Right lobe of liver (tissue), 6 donors: ENCODE results near the gene FBP1. TPM values are rescaled to one million over a fixed set of nuclear protein-coding genes. Genes with fewer than 3 reads are reported as not detected.

Experiments used
- ATAC-seq, 4 donors: fragments of 200-7000 bp; cut with Tn5 transposase; one replicate each; pipeline ENCODE4 v1.9.1; 2020; ENCODE audit warnings: mild to moderate bottlenecking in 4 of 4, moderate library complexity in 4 of 4
- DNase-seq, 3 donors: peaks; one replicate each; pipeline ENCODE4 v3.0.0-alpha.2; 2020
- H3K27ac ChIP-seq, 3 donors: fragments of 200-600 bp; one replicate each; pipeline ENCODE4 v1.8.0; 2022
- H3K27me3 ChIP-seq, 2 donors: fragments of 200-600 bp; one replicate each; pipeline ENCODE4 v1.8.0; 2022
- H3K36me3 ChIP-seq, 4 donors: fragments of 200-600 bp; sonication (generic) in 1 of 4; one replicate each; pipeline versions ENCODE4 v1.5.1 to v1.8.0; 2017 to 2022; ENCODE audit warnings: control low read depth in 1 of 4
- H3K4me1 ChIP-seq, 4 donors: fragments of 200-600 bp; sonication (generic) in 1 of 4; one replicate each; pipeline versions ENCODE4 v1.5.1 to v1.8.0; 2017 to 2022; ENCODE audit warnings: control low read depth in 1 of 4
- H3K4me3 ChIP-seq, 3 donors: fragments of 200-600 bp; one replicate each; pipeline ENCODE4 v1.8.0; 2022
- H3K9me3 ChIP-seq, 4 donors: fragments of 200-600 bp; sonication (generic) in 1 of 4; one replicate each; pipeline versions ENCODE4 v1.5.1 to v1.8.0; 2017 to 2022; ENCODE audit warnings: control low read depth in 1 of 4
- POLR2A ChIP-seq: fragments of 450-650 bp; IDR thresholded peaks from one replicate; pipeline ENCODE4 v1.6.1; 2017; ENCODE audit warnings: antibody characterized with exemption, mild to moderate bottlenecking
- whole genome bisulfite sequencing: methylation state at CpG from one replicate; pipeline ENCODE4 v1.1.6; 2018; ENCODE audit warnings: low coverage, low lambda C conversion rate; ENCODE audit not compliant: insufficient coverage; ENCODE audit errors: missing lambda C conversion rate; 5-methylcytosine and 5-hydroxymethylcytosine counted together
- intact Hi-C, 2 donors: fragments of 100-400 bp; cut with DNase I; formaldehyde crosslinking; loops; one replicate each; pipeline versions ENCODE4 v1.11.2 to v1.14.1; 2022
- total RNA-seq, 6 experiments: library from RNA; depleted of rRNA in 2 of 6; stranded (reverse); fragments of >200 nt in 2 of 6; fragmentation: NEBNext Ultra II Directional in 3 of 6; extraction: Animal tissue kit (Norgen Biotek cat#: 25700) in 3 of 6; gene quantifications; one replicate each; pipeline versions ENCODE4 v1.1.0 to v1.2.4, GENCODE V29; 2016 to 2023
- TF ChIP-seq, protein P1 (sequence below), 4 donors: fragments of 200-600 bp in 3 of 4; fragments of 450-650 bp in 1 of 4; IDR thresholded peaks; one replicate each; pipeline versions ENCODE4 v1.5.1 to v1.8.0; 2016 to 2022; ENCODE audit warnings: antibody characterized with exemption in 4 of 4, mild to moderate bottlenecking in 2 of 4
- donor health status: DM: no; HTN: yes; CAD: no.
- donor health status: DM: no; HTN: no; CAD: no.
- donor health status: DM: no; HTN: no; CAD: no.
- donor health status: DM: no; HTN: yes; CAD: no.
- donor health status: DM: no; HTN: yes; CAD: no.

The FBP1 gene
- total RNA-seq, 6 experiments from 2014 or later, result 180 to 781 (median 384) TPM

DNA sequence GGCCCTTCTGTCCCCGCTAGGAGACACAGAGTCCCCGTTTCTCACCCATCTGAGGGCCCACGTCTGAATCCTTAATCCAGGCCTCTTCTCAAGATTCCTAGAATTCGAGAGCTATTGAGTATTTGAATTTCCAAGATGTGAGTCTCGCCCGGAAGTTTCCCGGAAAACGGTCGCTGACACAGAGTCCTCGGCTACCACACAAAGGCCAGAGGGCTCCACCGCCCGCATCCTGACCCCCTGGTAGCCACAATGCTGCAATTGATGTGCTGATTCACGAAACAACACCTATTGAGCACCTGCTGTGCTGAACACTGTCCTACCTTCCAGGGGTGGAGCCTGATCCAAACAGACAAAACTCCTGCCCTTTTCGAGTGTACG is 670 bp upstream of the FBP1 start:
- H3K36me3 ChIP-seq, result peaks cover 0 to 3% (median 0%) of the 10 kb centered on the region in 4 donors
- H3K4me3 ChIP-seq, result peak overlapping the region; percentile 70 to 82 (median 71)
- no peaks in the 10 kb centered on the region for H3K9me3 ChIP-seq
- intact Hi-C loops, result no loop called here
- TF ChIP-seq POLR2A, result no peak
- TF ChIP-seq, protein P1, sequence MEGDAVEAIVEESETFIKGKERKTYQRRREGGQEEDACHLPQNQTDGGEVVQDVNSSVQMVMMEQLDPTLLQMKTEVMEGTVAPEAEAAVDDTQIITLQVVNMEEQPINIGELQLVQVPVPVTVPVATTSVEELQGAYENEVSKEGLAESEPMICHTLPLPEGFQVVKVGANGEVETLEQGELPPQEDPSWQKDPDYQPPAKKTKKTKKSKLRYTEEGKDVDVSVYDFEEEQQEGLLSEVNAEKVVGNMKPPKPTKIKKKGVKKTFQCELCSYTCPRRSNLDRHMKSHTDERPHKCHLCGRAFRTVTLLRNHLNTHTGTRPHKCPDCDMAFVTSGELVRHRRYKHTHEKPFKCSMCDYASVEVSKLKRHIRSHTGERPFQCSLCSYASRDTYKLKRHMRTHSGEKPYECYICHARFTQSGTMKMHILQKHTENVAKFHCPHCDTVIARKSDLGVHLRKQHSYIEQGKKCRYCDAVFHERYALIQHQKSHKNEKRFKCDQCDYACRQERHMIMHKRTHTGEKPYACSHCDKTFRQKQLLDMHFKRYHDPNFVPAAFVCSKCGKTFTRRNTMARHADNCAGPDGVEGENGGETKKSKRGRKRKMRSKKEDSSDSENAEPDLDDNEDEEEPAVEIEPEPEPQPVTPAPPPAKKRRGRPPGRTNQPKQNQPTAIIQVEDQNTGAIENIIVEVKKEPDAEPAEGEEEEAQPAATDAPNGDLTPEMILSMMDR (IDR thresholded peaks at IDR 0.05), result no peak
- H3K27ac ChIP-seq, result peak overlapping the region; percentile 83 to 92 (median 87)
- DNase-seq (no peak), ATAC-seq (peak; percentile 13 to 44 (median 26))
- no peaks in the 10 kb centered on the region for H3K27me3 ChIP-seq
- WGBS, result 17% methylated on average over 6 of the region's 15 CpGs
- peaks cover 0 to 10% (median 5%) of the 10 kb centered on the region in 4 donors for H3K4me1 ChIP-seq

DNA sequence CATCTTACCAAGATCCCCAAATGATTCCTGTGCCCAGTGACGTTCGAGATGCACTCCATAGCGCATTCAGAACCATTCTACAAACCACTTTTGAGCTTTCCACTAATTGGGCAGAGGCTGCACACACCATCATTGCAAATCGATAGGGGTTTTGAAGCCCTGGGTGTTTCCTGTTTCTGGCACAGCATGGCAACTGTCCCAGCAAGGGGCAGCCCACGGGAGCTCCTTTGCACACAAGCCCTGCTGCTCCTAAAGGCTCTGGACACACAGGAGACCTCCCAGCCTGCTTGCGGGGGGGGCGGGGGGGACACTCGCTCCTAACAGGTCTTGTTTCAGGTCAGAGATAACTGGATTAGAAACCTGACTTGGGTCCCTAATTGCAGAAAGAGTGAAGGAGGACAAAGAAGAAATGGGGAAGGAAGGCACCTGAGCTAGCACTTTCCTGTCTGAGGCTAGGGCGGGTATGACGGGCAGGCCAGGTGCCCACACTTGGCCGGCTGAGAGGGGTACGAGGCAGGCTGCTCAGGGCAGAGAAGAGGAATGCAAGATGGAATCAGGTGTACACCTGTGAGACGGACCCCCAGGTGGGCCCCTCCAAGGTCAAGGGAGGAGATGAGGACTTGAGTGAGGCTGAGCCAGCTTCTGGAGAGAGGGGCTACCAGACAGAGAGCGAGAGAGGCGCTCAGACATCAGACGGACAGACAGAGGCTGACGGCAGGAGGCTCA is 820 bp downstream of the FBP1 start:
- H3K27ac ChIP-seq, result peak overlapping the region; percentile 83 to 92 (median 87)
- H3K36me3 ChIP-seq, result peaks cover 0 to 3% (median 0%) of the 10 kb centered on the region in 4 donors
- H3K27me3 ChIP-seq, result no peaks in the 10 kb centered on the region
- intact Hi-C loops, result no loop called here
- peak; percentile 4 to 42 (median 28) for ATAC-seq
- peak overlapping the region; percentile 70 to 82 (median 71) for H3K4me3 ChIP-seq
- H3K4me1 ChIP-seq, result peaks cover 0 to 10% (median 5%) of the 10 kb centered on the region in 4 donors
- 16% methylated on average over 11 of the region's 17 CpGs for WGBS
- H3K9me3 ChIP-seq, result no peaks in the 10 kb centered on the region
- TF ChIP-seq POLR2A, result peak; percentile 32
- TF ChIP-seq, protein P1 (IDR thresholded peaks at IDR 0.05), result no peak
- peak in 1 of 3 donors; percentile 44 for DNase-seq

GRCh38 chr9:94632737-94633136 is 6.6 kb downstream of the FBP1 start:
- Histone ChIP-seq H3K36me3 (peaks cover 0 to 3% (median 0%) of the 10 kb centered on the region in 4 donors), H3K9me3 (no peaks in the 10 kb centered on the region), H3K27ac (peak overlapping the region in 2 of 3 donors; percentile 56 to 77), H3K4me3 (no peak overlapping the region), H3K27me3 (no peaks in the 10 kb centered on the region), H3K4me1 (peaks cover 0 to 55% (median 26%) of the 10 kb centered on the region in 4 donors)
- intact Hi-C loops, result no loop called here
- WGBS, result 22% methylated on average over 5 of the region's 5 CpGs
- TF ChIP-seq, protein P1 (IDR thresholded peaks at IDR 0.05), result no peak
- TF ChIP-seq POLR2A, result no peak
- ATAC-seq (peak in 3 of 4 donors; percentile 2 to 21 (median 6)), DNase-seq (no peak)

DNA sequence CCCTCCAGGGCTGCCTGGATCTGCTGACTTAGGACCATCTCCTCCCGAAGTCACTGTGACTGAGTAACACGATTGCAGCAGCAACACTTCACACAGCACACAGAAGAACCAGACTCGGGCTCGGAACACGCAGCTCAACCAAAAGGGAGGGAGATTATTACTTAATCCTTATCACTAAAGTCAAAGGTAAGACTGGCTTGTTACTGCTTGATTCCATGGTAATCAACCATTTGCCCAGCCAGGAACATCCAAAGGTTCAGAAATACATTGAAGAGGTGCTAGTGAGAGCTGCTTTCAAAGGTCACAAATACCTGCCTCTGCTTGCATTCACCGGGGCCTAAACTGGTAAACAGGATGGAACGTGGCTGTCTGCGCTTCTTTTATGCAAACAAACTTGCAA is 7.7 kb downstream of the FBP1 start:
- Histone ChIP-seq H3K4me3 (no peak overlapping the region), H3K9me3 (no peaks in the 10 kb centered on the region), H3K4me1 (peaks cover 0 to 57% (median 25%) of the 10 kb centered on the region in 4 donors), H3K36me3 (peaks cover 0 to 3% (median 0%) of the 10 kb centered on the region in 4 donors), H3K27me3 (no peaks in the 10 kb centered on the region), H3K27ac (peak overlapping the region in 2 of 3 donors; percentile 56 to 77)
- TF ChIP-seq POLR2A, result no peak
- TF ChIP-seq, protein P1 (IDR thresholded peaks at IDR 0.05), result no peak
- WGBS, result 20% methylated on average over 8 of the region's 8 CpGs
- intact Hi-C loops, result no loop called here
- ATAC-seq (peak; percentile 62 to 82 (median 70)), DNase-seq (peak in 1 of 3 donors; percentile 66)
